Lower leg skin (tissue), 4 donors: ENCODE results near the gene BAHCC1. TPM values are rescaled to one million over a fixed set of nuclear protein-coding genes. Genes with fewer than 3 reads are reported as not detected.
A peak's percentile ranks its signal among the peaks of the same experiment; 100 is the strongest.

Source experiments
- DNase-seq, 2 donors: peaks; one replicate each; pipeline ENCODE4 v3.0.0-alpha.2; 2019; ENCODE audit warnings: low spot score in 2 of 2
- H3K4me3 ChIP-seq: fragments of 200-600 bp; sonication (generic); 2 replicates; pipeline ENCODE4 v1.5.1; 2017; ENCODE audit warnings: mild to moderate bottlenecking, low read depth; ENCODE audit not compliant: poor library complexity, severe bottlenecking
- POLR2A ChIP-seq, 2 donors: fragments of 450-650 bp; IDR thresholded peaks; one replicate each; pipeline ENCODE4 v1.6.1; 2016 to 2017; ENCODE audit warnings: antibody characterized with exemption in 2 of 2, mild to moderate bottlenecking in 1 of 2, moderate library complexity in 1 of 2
- WGBS, 2 donors: methylation state at CpG; one replicate each; pipeline ENCODE4 v1.1.5; 2018; 5-methylcytosine and 5-hydroxymethylcytosine counted together
- intact Hi-C: fragments of 100-400 bp; cut with DNase I; formaldehyde crosslinking; loops from one replicate; pipeline ENCODE4 v1.15.0; 2023; ENCODE audit warnings: low total_unique reads
- total RNA-seq, 4 donors: library from RNA; depleted of rRNA; stranded (reverse); fragments of >200 nt; gene quantifications; one replicate each; pipeline ENCODE4 v1.1.0, GENCODE V29; 2016
- TF ChIP-seq, protein P1 (sequence below), 3 donors: fragments of 450-650 bp; IDR thresholded peaks; one replicate each; pipeline ENCODE4 v1.5.1; 2016; ENCODE audit warnings: antibody characterized with exemption in 3 of 3, mild to moderate bottlenecking in 3 of 3, moderate library complexity in 2 of 3

The BAHCC1 gene
- total RNA-seq, 4 donors from 2014 or later: 4.1 to 14.2 (median 10.0) TPM

DNA sequence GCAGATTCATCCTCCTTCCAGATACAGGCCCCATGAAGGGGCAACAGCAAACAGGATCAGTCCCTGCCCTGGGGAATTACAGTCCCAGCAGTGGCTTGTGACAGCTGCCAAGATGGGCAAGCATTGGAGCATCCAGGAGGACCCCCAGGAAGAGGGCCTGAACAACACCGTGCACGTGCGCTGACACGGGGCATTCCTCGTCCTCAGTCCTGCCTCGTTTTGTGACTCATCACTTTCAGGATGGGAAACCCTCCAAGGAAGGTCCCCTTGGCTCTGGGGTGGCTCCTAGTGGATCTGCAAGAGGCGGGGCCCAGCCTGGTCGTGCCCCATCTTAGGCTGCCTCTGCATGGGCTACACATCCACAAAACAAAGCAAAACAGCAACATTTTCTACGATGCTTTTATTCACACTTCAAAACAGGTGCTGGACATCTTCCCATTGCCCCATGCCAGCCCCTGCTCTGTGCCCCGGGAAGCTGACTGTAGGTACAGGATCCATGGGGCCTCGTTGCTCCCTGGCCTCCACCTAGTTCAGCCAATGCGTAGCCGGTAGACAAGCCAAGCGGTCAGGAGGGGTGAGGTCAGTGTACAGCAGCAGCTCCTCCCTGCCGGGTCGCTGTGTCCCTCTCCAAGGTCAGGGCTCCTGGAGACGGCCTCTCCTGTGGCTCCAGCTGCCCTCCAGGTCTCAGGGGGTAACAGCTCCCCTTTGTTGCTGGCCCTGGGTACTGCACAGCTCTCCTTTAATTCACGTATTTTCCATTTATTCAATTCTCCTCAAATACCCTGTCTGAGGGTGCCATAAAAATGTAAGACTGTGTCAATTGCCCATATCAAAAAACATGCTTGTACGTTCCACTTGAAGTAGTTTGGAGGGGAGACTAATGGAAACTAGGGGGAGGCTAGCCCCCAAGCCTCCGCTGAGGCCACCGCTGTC, 85.1 kb downstream of the BAHCC1 start:
- no peak for DNase-seq
- intact Hi-C loops: loop anchor here (10.0 kb wide), 1 partner anchor 186 kb away; the partner anchor contains the start of gene SLC38A10
- TF ChIP-seq, protein P1, sequence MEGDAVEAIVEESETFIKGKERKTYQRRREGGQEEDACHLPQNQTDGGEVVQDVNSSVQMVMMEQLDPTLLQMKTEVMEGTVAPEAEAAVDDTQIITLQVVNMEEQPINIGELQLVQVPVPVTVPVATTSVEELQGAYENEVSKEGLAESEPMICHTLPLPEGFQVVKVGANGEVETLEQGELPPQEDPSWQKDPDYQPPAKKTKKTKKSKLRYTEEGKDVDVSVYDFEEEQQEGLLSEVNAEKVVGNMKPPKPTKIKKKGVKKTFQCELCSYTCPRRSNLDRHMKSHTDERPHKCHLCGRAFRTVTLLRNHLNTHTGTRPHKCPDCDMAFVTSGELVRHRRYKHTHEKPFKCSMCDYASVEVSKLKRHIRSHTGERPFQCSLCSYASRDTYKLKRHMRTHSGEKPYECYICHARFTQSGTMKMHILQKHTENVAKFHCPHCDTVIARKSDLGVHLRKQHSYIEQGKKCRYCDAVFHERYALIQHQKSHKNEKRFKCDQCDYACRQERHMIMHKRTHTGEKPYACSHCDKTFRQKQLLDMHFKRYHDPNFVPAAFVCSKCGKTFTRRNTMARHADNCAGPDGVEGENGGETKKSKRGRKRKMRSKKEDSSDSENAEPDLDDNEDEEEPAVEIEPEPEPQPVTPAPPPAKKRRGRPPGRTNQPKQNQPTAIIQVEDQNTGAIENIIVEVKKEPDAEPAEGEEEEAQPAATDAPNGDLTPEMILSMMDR (IDR thresholded peaks at IDR 0.05): no peak
- no peak for TF ChIP-seq POLR2A (IDR thresholded peaks at IDR 0.05)
- no peak overlapping the region for H3K4me3 ChIP-seq
- 58 to 64% methylated on average over 21 of the region's 21 CpGs for WGBS, 2 donors

DNA sequence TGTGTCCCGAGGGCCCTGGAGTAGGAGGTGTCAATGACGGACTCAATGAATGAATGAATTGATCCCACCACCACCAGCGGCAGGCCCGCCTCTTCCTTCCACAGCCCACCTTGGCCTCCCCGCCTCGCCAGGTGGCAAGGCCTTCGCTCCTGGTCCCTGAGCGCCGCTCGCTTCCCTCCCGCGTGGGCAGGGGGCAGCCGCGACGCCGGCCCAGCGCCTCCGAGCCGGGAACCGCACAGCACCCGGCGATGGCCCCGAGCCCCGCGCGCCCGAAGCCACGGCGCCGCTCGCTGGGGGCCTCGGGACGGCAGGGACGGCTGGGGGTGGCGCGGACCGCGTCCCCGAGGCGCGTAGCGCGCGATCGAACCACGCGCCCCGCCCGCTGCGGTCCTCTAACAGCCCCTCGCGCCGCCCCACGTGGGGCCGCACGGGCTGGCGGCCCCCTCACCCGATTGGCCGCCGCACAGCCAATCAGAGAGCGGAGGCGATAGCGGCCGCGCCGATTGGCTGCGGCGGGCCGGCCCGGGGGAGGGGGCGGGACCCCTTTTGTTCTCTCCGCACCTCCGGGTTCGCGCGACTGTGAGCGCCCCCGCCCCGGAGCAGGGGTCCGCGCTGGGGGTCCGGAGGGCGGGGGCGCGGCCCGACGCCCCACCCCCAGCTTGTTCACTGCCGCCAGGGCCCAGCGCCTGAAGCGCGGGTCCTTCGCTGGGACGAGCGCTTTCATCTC, 86.0 kb downstream of the BAHCC1 start:
- TF ChIP-seq POLR2A (IDR thresholded peaks at IDR 0.05): no peak
- TF ChIP-seq, protein P1 (IDR thresholded peaks at IDR 0.05): no peak
- no peak for DNase-seq
- peak overlapping the region; percentile 25 for H3K4me3 ChIP-seq
- intact Hi-C loops: loop anchor here (10.0 kb wide), 1 partner anchor 186 kb away; the partner anchor contains the start of gene SLC38A10
- 27 to 46% methylated on average over 9 to 45 of the region's 94 CpGs for WGBS, 2 donors

DNA sequence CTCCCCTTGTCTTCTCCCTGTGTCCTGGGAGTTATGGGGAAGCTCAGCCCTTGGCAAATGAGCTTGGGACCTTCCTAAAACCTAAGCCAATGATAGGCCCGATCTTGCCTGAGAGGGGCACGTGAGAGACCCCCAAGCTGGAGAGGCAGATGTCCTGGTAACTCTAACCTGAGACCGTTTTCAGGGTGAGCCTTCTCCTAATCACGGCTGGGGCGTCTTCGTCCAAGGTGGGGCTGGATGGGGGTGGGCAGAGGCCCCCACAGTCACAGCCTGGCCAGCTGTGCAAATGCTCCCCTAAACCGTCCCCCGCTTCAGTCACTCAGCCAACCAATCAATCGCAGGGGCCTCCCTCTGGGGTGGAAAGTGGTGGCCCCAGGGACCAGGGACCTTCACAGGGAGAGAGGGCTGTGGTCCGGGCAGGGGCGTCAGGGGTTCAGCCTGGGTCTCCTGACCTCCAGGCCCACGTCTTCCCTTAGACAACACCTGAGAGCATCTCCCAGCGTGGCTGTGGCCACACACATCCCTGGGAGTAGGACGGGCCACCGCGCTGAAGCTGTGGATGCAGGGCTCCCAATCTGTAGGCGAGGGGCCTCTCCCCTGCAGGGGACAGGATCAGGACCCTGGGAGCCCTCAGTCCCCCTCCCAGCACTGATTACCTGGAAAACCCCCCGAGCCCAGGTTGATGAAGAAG, 86.7 kb downstream of the BAHCC1 start:
- intact Hi-C loops: loop anchor here (10.0 kb wide), 1 partner anchor 187 kb away; the partner anchor contains the start of gene SLC38A10
- no peak for DNase-seq
- H3K4me3 ChIP-seq: peak overlapping the region; percentile 25
- 57 to 66% methylated on average over 11 to 18 of the region's 18 CpGs for WGBS, 2 donors
- no peak for TF ChIP-seq POLR2A (IDR thresholded peaks at IDR 0.05)
- TF ChIP-seq, protein P1 (IDR thresholded peaks at IDR 0.05): no peak

DNA sequence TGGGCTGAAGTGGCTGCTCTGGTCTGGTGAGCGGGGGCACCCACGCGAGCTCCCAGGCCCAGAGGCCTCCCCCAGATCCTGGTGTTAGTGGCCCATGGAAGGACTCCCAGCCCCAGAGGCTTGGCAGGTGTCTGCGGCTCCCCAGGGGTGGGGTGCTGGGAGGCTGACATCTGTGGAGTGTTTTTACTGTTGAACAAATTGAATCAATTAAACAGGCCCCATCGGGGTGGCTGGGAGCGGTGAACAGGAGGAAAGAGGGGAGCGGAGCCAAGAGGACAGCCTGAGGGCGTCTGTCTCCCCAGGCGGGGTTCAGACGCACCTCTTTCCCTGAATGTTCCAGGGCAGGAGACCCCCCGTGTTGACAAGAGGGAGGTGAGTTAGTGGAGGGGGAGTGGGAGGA, 87.4 kb downstream of the BAHCC1 start:
- WGBS, 2 donors: 70% methylated on average over 11 of the region's 11 CpGs
- no peak for DNase-seq
- no peak for TF ChIP-seq POLR2A (IDR thresholded peaks at IDR 0.05)
- TF ChIP-seq, protein P1 (IDR thresholded peaks at IDR 0.05): no peak
- intact Hi-C loops: loop anchor here (10.0 kb wide), 1 partner anchor 188 kb away; the partner anchor contains the start of gene SLC38A10
- no peak overlapping the region for H3K4me3 ChIP-seq

DNA sequence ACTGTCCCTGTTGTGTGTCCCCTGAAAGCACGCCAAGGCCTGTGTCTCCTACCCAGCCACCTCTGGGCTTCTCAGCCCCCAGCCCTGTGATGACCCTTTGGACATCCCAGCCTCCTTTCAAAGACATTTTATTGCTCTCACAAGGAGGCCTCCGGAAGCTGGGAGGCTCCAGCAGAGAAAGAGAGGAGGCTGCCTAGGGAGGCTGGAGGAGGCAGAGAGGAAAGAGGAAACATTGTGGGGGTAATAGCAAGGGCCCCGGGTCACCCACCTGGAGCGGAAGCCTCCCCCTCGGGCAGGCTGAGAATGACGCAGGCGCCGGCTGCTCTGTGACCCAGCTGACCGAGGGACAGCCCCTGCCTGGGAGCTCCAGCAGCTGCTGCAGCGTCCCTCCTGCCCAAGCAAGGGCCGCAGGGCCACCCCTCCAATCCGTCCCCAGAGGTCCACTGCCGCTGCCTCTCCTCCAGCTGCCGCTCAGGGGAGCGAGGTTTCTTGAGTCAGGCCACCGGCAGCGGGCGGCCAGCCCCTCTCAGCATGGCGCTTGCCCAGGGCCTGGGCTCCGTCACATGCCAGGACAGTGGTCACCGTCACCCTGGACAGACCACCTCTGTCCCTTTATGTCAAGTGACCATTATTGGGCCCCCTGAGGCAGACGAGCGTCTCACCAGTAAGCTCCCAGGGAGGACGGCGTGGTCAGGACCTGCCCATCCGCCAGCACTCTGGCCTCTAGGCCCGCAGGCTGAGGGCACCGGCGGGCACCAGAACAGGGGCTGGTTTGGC, 88.0 kb downstream of the BAHCC1 start:
- intact Hi-C loops: loop anchor here (10.0 kb wide), 1 partner anchor 188 kb away; the partner anchor contains the start of gene SLC38A10
- DNase-seq: no peak
- WGBS, 2 donors: 58 to 70% methylated on average over 21 to 23 of the region's 29 CpGs
- TF ChIP-seq POLR2A (IDR thresholded peaks at IDR 0.05): no peak
- TF ChIP-seq, protein P1 (IDR thresholded peaks at IDR 0.05): no peak
- H3K4me3 ChIP-seq: no peak overlapping the region
